ENCODE data around the gene PPP1R27. TPM values are rescaled to one million over a fixed set of nuclear protein-coding genes. Genes with fewer than 3 reads are reported as not detected.

PPP1R27 gene, protein sequence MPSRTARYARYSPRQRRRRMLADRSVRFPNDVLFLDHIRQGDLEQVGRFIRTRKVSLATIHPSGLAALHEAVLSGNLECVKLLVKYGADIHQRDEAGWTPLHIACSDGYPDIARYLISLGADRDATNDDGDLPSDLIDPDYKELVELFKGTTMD
- 0.45 TPM for polyA plus RNA-seq (2013)

DNA sequence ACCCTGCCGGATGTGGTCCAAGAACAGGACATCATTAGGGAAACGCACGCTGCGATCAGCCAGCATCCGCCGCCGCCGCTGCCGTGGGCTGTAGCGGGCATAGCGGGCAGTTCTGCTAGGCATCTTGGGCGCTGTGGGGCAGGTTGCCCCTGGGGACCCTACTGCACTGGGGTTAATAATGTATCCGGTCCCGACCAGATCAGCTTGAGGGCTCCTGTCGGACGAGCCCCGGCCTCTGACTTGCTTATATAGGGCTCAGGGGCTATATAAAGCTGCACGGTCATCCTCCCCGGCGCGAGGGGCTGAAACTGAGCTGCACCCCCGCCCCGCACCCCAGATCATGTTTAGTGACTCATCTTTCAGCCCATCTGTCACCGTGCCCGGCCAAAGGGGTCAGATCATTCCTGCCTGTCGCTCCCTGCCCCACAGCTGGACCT, at the start of gene PPP1R27:
Gene PPP1R27, minus strand, starts transcription at position 220 of the 437 bp plus-strand sequence. Its CDS starts 97 bp downstream, at position 123.
- CTCF ChIA-PET, result interaction anchor here (2.9 kb wide), 1 partner anchor 13 kb away, joined by 9 read pairs; no protein-coding TSS in a partner anchor
- 98% methylated on average over 21 of the region's 26 CpGs for WGBS (ENCODE audit: insufficient coverage)
- peaks cover 0 to 3% (median 0%) of the 10 kb centered on the region in 4 experiments for H3K36me3 ChIP-seq (ENCODE audit: control insufficient read depth in 4 of 4, insufficient read depth in 4 of 4, low read length in 3 of 4)

DNA sequence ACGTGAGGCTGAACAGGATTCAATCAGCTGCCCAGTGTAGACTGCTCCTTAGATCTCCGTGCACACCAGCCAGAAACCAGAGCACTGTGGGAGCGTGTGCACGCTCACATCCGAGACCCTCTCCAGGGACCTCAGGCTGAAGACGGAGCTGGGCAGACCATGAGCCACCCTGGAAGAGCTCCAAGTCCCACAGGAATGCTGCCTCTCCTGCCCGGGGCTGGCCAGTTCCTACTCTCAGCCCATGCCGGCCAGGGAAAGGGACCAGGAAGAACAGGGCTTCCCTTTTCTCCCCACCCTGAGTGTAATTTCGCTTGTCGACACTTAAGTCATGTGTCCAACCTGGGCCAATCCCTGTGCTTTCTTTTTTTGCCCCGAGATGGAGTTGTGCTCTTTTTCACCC, 49.7 kb upstream of the PPP1R27 start:
- H3K36me3 ChIP-seq (ENCODE audit: control insufficient read depth in 4 of 4, insufficient read depth in 4 of 4, low read length in 3 of 4), result peaks cover 11 to 73% (median 61%) of the 10 kb centered on the region in 4 experiments
- 85% methylated on average over 11 of the region's 11 CpGs for WGBS (ENCODE audit: insufficient coverage)
- no peak for DNase-seq
- no peak overlapping the region for H3K4me3 ChIP-seq (ENCODE audit: control insufficient read depth in 1 of 7, extremely low read depth in 1 of 7, insufficient read depth in 4 of 7, low read depth in 2 of 7, low read length in 6 of 7)
- CTCF ChIA-PET, result interaction anchor here (1.4 to 1.6 kb wide), 2 partner anchors 12 to 15 kb away, joined by 5 to 7 read pairs; no protein-coding TSS in a partner anchor
- peaks cover 0 to 1% (median under 1%) of the 10 kb centered on the region in 4 experiments for H3K4me1 ChIP-seq (ENCODE audit: control extremely low read depth in 1 of 4, control insufficient read depth in 4 of 4, insufficient read depth in 4 of 4, low read length in 3 of 4)
- H3K27ac ChIP-seq (ENCODE audit: insufficient read depth in 1 of 2, low read depth in 1 of 2, low read length in 2 of 2, poor library complexity in 1 of 2, severe bottlenecking in 2 of 2), result no peak overlapping the region
- H3K9me3 ChIP-seq (ENCODE audit: control extremely low read depth in 1 of 5, control insufficient read depth in 4 of 5, insufficient read depth in 2 of 5, low read depth in 1 of 5, low read length in 4 of 5), result no peaks in the 10 kb centered on the region
- POLR2A ChIA-PET, result no interaction called here
- no peaks in the 10 kb centered on the region for H3K27me3 ChIP-seq (replicated peaks in 2 of 5; ENCODE audit: control insufficient read depth in 4 of 5, insufficient read depth in 5 of 5, low read length in 4 of 5)

More for the DNA sequence above, at the start of gene PPP1R27:
- Histone ChIP-seq H3K9me3 (ENCODE audit: control extremely low read depth in 1 of 5, control insufficient read depth in 4 of 5, insufficient read depth in 2 of 5, low read depth in 1 of 5, low read length in 4 of 5) (no peaks in the 10 kb centered on the region), H3K4me3 (ENCODE audit: control insufficient read depth in 1 of 7, extremely low read depth in 1 of 7, insufficient read depth in 4 of 7, low read depth in 2 of 7, low read length in 6 of 7) (peak within 1 kb of the TSS in 5 of 7 experiments; percentile 23 to 81 (median 54)), H3K27me3 (replicated peaks in 2 of 5; ENCODE audit: control insufficient read depth in 4 of 5, insufficient read depth in 5 of 5, low read length in 4 of 5) (no peaks in the 10 kb centered on the region), H3K4me1 (ENCODE audit: control extremely low read depth in 1 of 4, control insufficient read depth in 4 of 4, insufficient read depth in 4 of 4, low read length in 3 of 4) (peaks cover 3 to 34% (median 27%) of the 10 kb centered on the region in 4 experiments), H3K27ac (ENCODE audit: insufficient read depth in 1 of 2, low read depth in 1 of 2, low read length in 2 of 2, poor library complexity in 1 of 2, severe bottlenecking in 2 of 2) (peak within 1 kb of the TSS in 1 of 2 experiments; percentile 91)
- POLR2A ChIA-PET, result no interaction called here
- no peak for DNase-seq

DNA sequence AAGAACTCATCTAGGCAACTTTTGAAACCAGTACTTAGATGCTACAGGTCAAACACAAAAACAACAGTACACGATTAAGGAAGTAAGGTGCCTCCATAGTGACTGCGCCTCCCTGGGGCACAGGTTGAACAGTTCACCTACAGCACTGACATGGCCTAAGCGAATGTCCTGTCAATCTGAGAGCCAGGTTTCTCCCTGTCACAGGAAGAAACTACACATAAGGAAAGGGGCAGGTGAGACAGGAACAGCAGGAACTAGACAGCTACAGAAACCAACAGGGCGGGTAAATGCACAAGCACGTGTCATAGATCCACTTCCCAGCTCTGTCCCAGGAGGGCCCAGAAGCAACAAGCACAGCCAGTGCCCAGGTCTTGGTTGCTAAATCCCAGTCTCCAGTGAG, 44.3 kb upstream of the PPP1R27 start:
- no peaks in the 10 kb centered on the region for H3K9me3 ChIP-seq (ENCODE audit: control extremely low read depth in 1 of 5, control insufficient read depth in 4 of 5, insufficient read depth in 2 of 5, low read depth in 1 of 5, low read length in 4 of 5)
- no peak for DNase-seq
- POLR2A ChIA-PET, result interaction anchor here (1.2 to 1.4 kb wide), 2 partner anchors 10 to 13 kb away, joined by 4 to 5 read pairs; partner anchors contain the start of genes ALYREF and ANAPC11
- WGBS (ENCODE audit: insufficient coverage), result 97% methylated on average over 4 of the region's 5 CpGs
- CTCF ChIA-PET, result interaction anchor here (0.9 to 2.9 kb wide), 2 partner anchors 9 to 13 kb away, joined by 3 to 20 read pairs; partner anchors contain the start of gene ARHGDIA
- H3K27me3 ChIP-seq (replicated peaks in 2 of 5; ENCODE audit: control insufficient read depth in 4 of 5, insufficient read depth in 5 of 5, low read length in 4 of 5), result no peaks in the 10 kb centered on the region
- H3K27ac ChIP-seq (ENCODE audit: insufficient read depth in 1 of 2, low read depth in 1 of 2, low read length in 2 of 2, poor library complexity in 1 of 2, severe bottlenecking in 2 of 2), result no peak overlapping the region
- H3K36me3 ChIP-seq (ENCODE audit: control insufficient read depth in 4 of 4, insufficient read depth in 4 of 4, low read length in 3 of 4), result peaks cover 6 to 35% (median 25%) of the 10 kb centered on the region in 4 experiments
- H3K4me3 ChIP-seq (ENCODE audit: control insufficient read depth in 1 of 7, extremely low read depth in 1 of 7, insufficient read depth in 4 of 7, low read depth in 2 of 7, low read length in 6 of 7), result no peak overlapping the region
- no peaks in the 10 kb centered on the region for H3K4me1 ChIP-seq (ENCODE audit: control extremely low read depth in 1 of 4, control insufficient read depth in 4 of 4, insufficient read depth in 4 of 4, low read length in 3 of 4)

DNA sequence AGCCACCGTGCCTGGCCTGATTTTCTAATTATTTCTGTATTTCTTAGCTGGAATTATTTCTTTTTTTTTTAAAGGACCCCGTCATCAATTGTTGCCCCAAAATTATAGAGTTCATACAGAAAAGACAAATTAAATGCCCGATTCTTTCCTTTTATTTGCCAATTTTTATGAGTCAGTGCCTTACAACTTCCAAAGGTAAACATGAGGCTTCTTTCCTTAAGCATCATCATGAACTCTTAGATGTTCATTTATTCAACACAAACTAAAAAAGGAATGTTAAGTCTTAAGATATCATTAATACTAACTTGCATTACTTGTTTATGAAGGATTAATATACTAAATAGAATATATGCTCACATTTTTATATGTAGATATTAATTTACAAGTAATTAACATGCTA, 43.4 kb upstream of the PPP1R27 start:
- no peaks in the 10 kb centered on the region for H3K27me3 ChIP-seq (replicated peaks in 2 of 5; ENCODE audit: control insufficient read depth in 4 of 5, insufficient read depth in 5 of 5, low read length in 4 of 5)
- no peaks in the 10 kb centered on the region for H3K9me3 ChIP-seq (ENCODE audit: control extremely low read depth in 1 of 5, control insufficient read depth in 4 of 5, insufficient read depth in 2 of 5, low read depth in 1 of 5, low read length in 4 of 5)
- peaks cover 6 to 32% (median 21%) of the 10 kb centered on the region in 4 experiments for H3K36me3 ChIP-seq (ENCODE audit: control insufficient read depth in 4 of 4, insufficient read depth in 4 of 4, low read length in 3 of 4)
- ChIA-PET POLR2A (interaction anchor here (0.6 kb wide), 1 partner anchor 18 kb away, joined by 3 read pairs; no protein-coding TSS in a partner anchor), CTCF (no interaction called here)
- H3K27ac ChIP-seq (ENCODE audit: insufficient read depth in 1 of 2, low read depth in 1 of 2, low read length in 2 of 2, poor library complexity in 1 of 2, severe bottlenecking in 2 of 2), result no peak overlapping the region
- peaks cover 0 to 1% (median 0%) of the 10 kb centered on the region in 4 experiments for H3K4me1 ChIP-seq (ENCODE audit: control extremely low read depth in 1 of 4, control insufficient read depth in 4 of 4, insufficient read depth in 4 of 4, low read length in 3 of 4)
- 94% methylated on average over 2 of the region's 3 CpGs for WGBS (ENCODE audit: insufficient coverage)
- DNase-seq, result no peak
- no peak overlapping the region for H3K4me3 ChIP-seq (ENCODE audit: control insufficient read depth in 1 of 7, extremely low read depth in 1 of 7, insufficient read depth in 4 of 7, low read depth in 2 of 7, low read length in 6 of 7)

DNA sequence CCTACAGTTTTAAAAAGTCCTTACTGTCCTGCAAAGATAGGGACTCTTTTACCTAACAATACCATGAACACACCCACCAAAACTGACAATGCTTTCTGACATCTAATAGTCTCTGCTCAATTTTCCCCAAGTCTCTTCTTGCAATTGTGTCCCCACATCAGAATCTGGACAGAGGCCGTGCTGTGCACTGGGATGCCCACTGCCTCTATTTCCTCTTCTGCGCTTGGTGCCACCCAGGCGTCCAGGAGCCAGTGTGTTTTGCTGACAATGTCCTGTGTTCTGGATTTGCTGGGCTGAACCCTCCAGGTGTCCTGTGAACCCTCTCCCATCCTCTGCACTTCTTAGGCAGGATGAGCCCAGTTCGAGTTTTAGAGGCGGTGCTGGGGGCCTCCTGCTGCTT, 42.7 kb upstream of the PPP1R27 start:
- H3K4me3 ChIP-seq (ENCODE audit: control insufficient read depth in 1 of 7, extremely low read depth in 1 of 7, insufficient read depth in 4 of 7, low read depth in 2 of 7, low read length in 6 of 7), result no peak overlapping the region
- CTCF ChIA-PET, result interaction anchor here (1.0 kb wide), 1 partner anchor 9 kb away, joined by 3 read pairs; no protein-coding TSS in a partner anchor
- 100% methylated on average over 1 of the region's 5 CpGs for WGBS (ENCODE audit: insufficient coverage)

DNA sequence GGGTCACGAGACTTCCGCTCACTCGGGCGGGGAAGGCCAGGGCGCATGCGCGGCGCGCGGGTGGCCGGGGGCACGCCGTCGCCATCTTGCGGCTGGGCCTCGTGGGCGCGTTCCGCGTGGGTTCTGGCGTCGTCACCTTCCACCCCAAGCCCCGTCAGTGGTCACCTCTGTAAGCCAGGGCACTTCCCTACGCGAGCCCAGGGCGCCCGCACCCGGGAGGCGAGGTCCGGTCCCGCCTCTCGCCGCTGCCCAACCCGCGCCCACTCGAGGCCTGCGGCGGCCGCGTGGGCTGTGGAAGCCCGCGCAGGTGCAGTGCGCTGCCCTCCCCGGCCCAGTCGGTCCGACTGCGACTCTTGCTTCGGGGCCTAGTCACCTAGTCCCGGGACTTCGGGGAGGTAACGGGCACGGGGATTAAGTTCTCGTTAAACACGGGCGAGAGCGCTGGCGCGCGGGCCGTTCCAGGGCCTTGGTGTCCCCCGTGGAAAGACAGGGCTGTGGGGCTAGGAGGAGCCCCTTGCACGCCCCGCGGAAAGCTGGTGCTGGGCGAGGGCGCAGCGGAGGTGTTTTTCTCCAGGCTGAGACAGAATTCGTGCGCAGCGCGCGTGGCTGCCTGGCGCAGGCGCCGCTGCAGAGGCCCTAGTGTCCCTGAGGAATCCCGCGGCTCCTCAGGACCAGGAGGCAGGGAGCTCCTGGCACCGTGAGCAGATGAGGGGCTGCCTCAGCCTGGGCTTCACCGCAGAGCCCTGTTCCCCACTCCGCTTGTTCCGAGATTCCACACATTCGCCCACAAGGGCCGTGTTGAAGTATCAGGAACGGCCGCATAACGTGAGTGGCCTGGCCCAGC, 36.8 kb upstream of the PPP1R27 start:
- CTCF ChIA-PET, result interaction anchor here (1.1 to 2.6 kb wide), 4 partner anchors 9 to 13 kb away, joined by 3 to 20 read pairs (median 4); no protein-coding TSS in a partner anchor
- Histone ChIP-seq H3K4me3 (ENCODE audit: control insufficient read depth in 1 of 7, extremely low read depth in 1 of 7, insufficient read depth in 4 of 7, low read depth in 2 of 7, low read length in 6 of 7) (peak overlapping the region; percentile 46 to 90 (median 81)), H3K27ac (ENCODE audit: insufficient read depth in 1 of 2, low read depth in 1 of 2, low read length in 2 of 2, poor library complexity in 1 of 2, severe bottlenecking in 2 of 2) (peak overlapping the region; percentile 88 to 95), H3K9me3 (ENCODE audit: control extremely low read depth in 1 of 5, control insufficient read depth in 4 of 5, insufficient read depth in 2 of 5, low read depth in 1 of 5, low read length in 4 of 5) (no peaks in the 10 kb centered on the region), H3K36me3 (ENCODE audit: control insufficient read depth in 4 of 4, insufficient read depth in 4 of 4, low read length in 3 of 4) (peaks cover 0 to 31% (median 19%) of the 10 kb centered on the region in 4 experiments), H3K4me1 (ENCODE audit: control extremely low read depth in 1 of 4, control insufficient read depth in 4 of 4, insufficient read depth in 4 of 4, low read length in 3 of 4) (peaks cover 0 to 56% (median 48%) of the 10 kb centered on the region in 4 experiments), H3K27me3 (replicated peaks in 2 of 5; ENCODE audit: control insufficient read depth in 4 of 5, insufficient read depth in 5 of 5, low read length in 4 of 5) (no peaks in the 10 kb centered on the region)
- under 1% methylated on average over 81 of the region's 86 CpGs for WGBS (ENCODE audit: insufficient coverage)
- DNase-seq, result peak; percentile 88 to 93 (median 91)
- POLR2A ChIA-PET, result interaction anchor here (0.5 to 2.6 kb wide), 4 partner anchors 10 to 83 kb away, joined by 3 to 21 read pairs (median 5); partner anchors contain the start of genes P4HB and SIRT7

More for the DNA sequence above, 42.7 kb upstream of the PPP1R27 start:
- Histone ChIP-seq H3K27ac (ENCODE audit: insufficient read depth in 1 of 2, low read depth in 1 of 2, low read length in 2 of 2, poor library complexity in 1 of 2, severe bottlenecking in 2 of 2) (no peak overlapping the region), H3K36me3 (ENCODE audit: control insufficient read depth in 4 of 4, insufficient read depth in 4 of 4, low read length in 3 of 4) (peaks cover 6 to 32% (median 18%) of the 10 kb centered on the region in 4 experiments), H3K4me1 (ENCODE audit: control extremely low read depth in 1 of 4, control insufficient read depth in 4 of 4, insufficient read depth in 4 of 4, low read length in 3 of 4) (peaks cover 0 to 8% (median 4%) of the 10 kb centered on the region in 4 experiments), H3K27me3 (replicated peaks in 2 of 5; ENCODE audit: control insufficient read depth in 4 of 5, insufficient read depth in 5 of 5, low read length in 4 of 5) (no peaks in the 10 kb centered on the region), H3K9me3 (ENCODE audit: control extremely low read depth in 1 of 5, control insufficient read depth in 4 of 5, insufficient read depth in 2 of 5, low read depth in 1 of 5, low read length in 4 of 5) (no peaks in the 10 kb centered on the region)
- DNase-seq, result no peak
- POLR2A ChIA-PET, result interaction anchor here (0.6 kb wide), 1 partner anchor 17 kb away, joined by 3 read pairs; no protein-coding TSS in a partner anchor
